PC-9 (cell line): ENCODE data around the gene IGFL4. TPM values are rescaled to one million over a fixed set of nuclear protein-coding genes. Genes with fewer than 3 reads are reported as not detected.
A peak's percentile ranks its signal among the peaks of the same experiment; 100 is the strongest.

Source experiments
- Bru-seq: library from RNA; stranded (reverse); fragments of 400-500 nt; gene quantifications from one replicate; lab custom pipeline; 2021; lab: Mats Ljungman, UMichigan
- BruChase-seq, 2 experiments: library from RNA; stranded (reverse); fragments of 400-500 nt; gene quantifications; one replicate each; lab custom pipeline; 2021; lab: Mats Ljungman, UMichigan
- BruUV-seq: library from RNA; stranded (reverse); fragments of 400-500 nt; replicated peaks from 2 replicates; lab custom pipeline; 2021; lab: Mats Ljungman, UMichigan
- CTCF ChIA-PET: fragments of 300-600 bp; sonication (Branson Sonifier 250); formaldehyde crosslinking; loops from one replicate; lab custom pipeline; 2022; ENCODE audit warnings: antibody characterized with exemption; lab: Charles Lee
- POLR2A ChIA-PET: fragments of 300-600 bp; sonication (Branson Sonifier 250); formaldehyde crosslinking; loops from one replicate; lab custom pipeline; 2022; ENCODE audit warnings: antibody characterized with exemption; ENCODE audit not compliant: unreplicated experiment; lab: Charles Lee
- DNase-seq, 2 experiments: peaks; one replicate each; pipeline versions ENCODE4 v3.0.0 to v3.0.0-alpha.2; 2015 to 2022; ENCODE audit warnings: mixed read lengths in 1 of 2
- H2AFZ ChIP-seq: fragments of 200-600 bp; sonication (generic); 2 replicates; pipeline ENCODE4 v1.8.1; 2017; ENCODE audit warnings: antibody characterized with exemption
- H3F3A ChIP-seq: fragments of 200-600 bp; sonication (generic); 2 replicates; pipeline ENCODE4 v1.8.1; 2017; ENCODE audit warnings: antibody characterized with exemption, mild to moderate bottlenecking, low read depth; ENCODE audit not compliant: insufficient read depth
- H3K27ac ChIP-seq: fragments of 200-600 bp; sonication (generic); 2 replicates; pipeline ENCODE4 v1.6.1; 2016; ENCODE audit warnings: mixed run types
- H3K27me3 ChIP-seq: fragments of 200-600 bp; sonication (generic); 2 replicates; pipeline ENCODE4 v1.6.1; 2016; ENCODE audit warnings: low read depth, mixed run types; ENCODE audit not compliant: insufficient read depth
- H3K36me3 ChIP-seq: fragments of 200-600 bp; sonication (generic); 2 replicates; pipeline ENCODE4 v1.6.1; 2016; ENCODE audit warnings: low read depth, mixed run types
- H3K4me1 ChIP-seq: fragments of 200-600 bp; sonication (generic); replicated peaks from 2 replicates; pipeline ENCODE4 v1.6.1; 2016; ENCODE audit warnings: mixed run types; ENCODE audit not compliant: insufficient read depth
- H3K4me2 ChIP-seq: fragments of 200-600 bp; sonication (generic); 2 replicates; pipeline ENCODE4 v1.6.1; 2017; ENCODE audit warnings: mixed run types
- H3K4me3 ChIP-seq: fragments of 200-600 bp; sonication (generic); 2 replicates; pipeline ENCODE4 v1.6.1; 2016; ENCODE audit warnings: mixed run types
- H3K79me2 ChIP-seq: fragments of 200-600 bp; sonication (generic); 2 replicates; pipeline ENCODE4 v1.6.1; 2017; ENCODE audit warnings: low read depth, mixed run types
- H3K9me2 ChIP-seq: fragments of 200-600 bp; sonication (generic); 2 replicates; pipeline ENCODE4 v1.8.1; 2017; ENCODE audit warnings: mild to moderate bottlenecking; ENCODE audit not compliant: insufficient read depth
- H3K9me3 ChIP-seq: fragments of 200-600 bp; sonication (generic); 2 replicates; pipeline ENCODE4 v1.8.1; 2016; ENCODE audit warnings: low read depth; ENCODE audit not compliant: insufficient read depth
- H4K20me1 ChIP-seq: fragments of 200-600 bp; sonication (generic); 2 replicates; pipeline ENCODE4 v1.8.1; 2017; ENCODE audit not compliant: insufficient read depth
- EZH2 ChIP-seq: fragments of 200-600 bp; sonication (generic); IDR thresholded peaks from 2 replicates; pipeline ENCODE4 v1.8.0; 2017; ENCODE audit warnings: antibody characterized with exemption, low read depth
- intact Hi-C: fragments of 100-400 bp; cut with micrococcal nuclease; formaldehyde crosslinking; loops from one replicate; pipeline ENCODE4 v1.10.0; 2022; ENCODE audit not compliant: unreplicated experiment
- long read RNA-seq: library from polyadenylated mRNA; stranded (forward); transcript quantifications from one replicate; pipeline ENCODE4 v2.0.0, GENCODE V29; 2022
- total RNA-seq: library from RNA; stranded (reverse); gene quantifications from 2 replicates; pipeline ENCODE4 v1.2.3, GENCODE V29; 2021
- TF ChIP-seq, protein P1 (sequence below): fragments of 200-600 bp; sonication (generic); conservative IDR thresholded peaks from 2 replicates; pipeline ENCODE4 v1.6.1; 2017; ENCODE audit warnings: mixed run types, antibody characterized with exemption, mild to moderate bottlenecking, moderate library complexity

IGFL4 gene
- total RNA-seq: not detected in 2 replicates
- percentile 4 among the genes with signal in this experiment for Bru-seq, nascent RNA
- percentile 16 among the genes with signal in this experiment for BruChase-seq, experiment 1, labeled RNA remaining after a 2-hour chase
- BruChase-seq, experiment 2, labeled RNA remaining after a 6-hour chase: percentile 8 among the genes with signal in this experiment
- long read RNA-seq: 0 reads

DNA sequence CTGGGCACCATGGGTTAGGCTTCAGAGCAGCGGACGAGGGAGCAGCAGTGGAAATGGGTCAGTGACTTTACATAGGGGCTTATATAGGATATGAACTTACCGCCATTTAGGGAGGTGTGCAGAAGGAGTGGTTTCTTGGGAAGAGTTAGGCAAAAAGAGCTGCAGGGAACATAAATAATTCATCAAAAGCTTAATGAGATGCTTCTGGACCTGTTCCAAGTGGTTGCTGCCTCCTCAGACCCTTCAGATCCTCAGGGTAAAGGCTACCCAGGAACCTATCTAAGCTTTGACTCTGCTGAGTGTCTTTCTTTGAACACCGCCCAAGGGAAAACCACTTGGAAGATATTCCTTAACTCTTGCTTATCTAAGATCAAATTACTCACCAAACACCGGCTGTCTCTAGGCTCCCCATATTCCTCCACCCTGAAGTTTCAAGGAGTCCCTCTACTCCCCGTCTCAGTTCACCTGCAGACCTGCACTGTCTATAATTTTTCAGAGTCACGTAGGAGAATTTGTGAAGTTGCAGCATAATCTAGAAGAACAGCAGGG lies at the start of gene IGFL4:
Gene IGFL4, minus strand, starts transcription at position 51 of the 549 bp plus-strand sequence. Its CDS starts 40 bp downstream, at position 11.
- POLR2A ChIA-PET: interaction anchor here (0.5 kb wide), 1 partner anchor 620 kb away, joined by 16 read pairs; the partner anchor contains the start of gene DACT3
- H3K27me3 ChIP-seq: peaks cover 33% of the 10 kb centered on the region; the same call in 1 of the 2 replicates

DNA sequence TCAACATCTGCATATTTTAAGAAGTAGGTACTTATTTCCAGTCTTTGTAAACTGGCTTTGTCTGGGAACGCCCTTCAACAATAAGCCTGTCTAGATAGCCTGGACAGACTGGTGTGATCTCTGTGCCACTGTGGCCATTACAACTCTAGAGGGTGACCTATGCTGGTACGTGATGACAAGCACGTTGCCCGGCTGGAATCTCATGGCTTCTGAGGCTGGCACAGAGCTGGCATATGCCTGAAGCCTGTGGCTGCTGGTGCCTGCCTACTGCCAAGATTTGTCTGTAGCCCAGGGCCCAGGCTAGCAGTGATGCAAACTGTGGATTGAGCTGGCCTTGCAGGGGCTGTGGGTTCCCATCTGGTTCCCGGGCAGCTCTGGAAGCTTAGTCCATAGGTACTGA lies 49.6 kb upstream of the IGFL4 start:
- no peaks in the 10 kb centered on the region for H3K27me3 ChIP-seq
- H3K27ac ChIP-seq: no peak overlapping the region
- no TSS peak for BruUV-seq
- intact Hi-C loops: no loop called here
- no peak for DNase-seq
- H3K79me2 ChIP-seq: no peaks in the 10 kb centered on the region
- H3F3A ChIP-seq: no peaks in the 10 kb centered on the region
- peaks cover 10% of the 10 kb centered on the region; the same call in 1 of the 2 replicates for H3K9me3 ChIP-seq
- H3K4me2 ChIP-seq: no peak overlapping the region
- no peaks in the 10 kb centered on the region for H4K20me1 ChIP-seq
- H3K9me2 ChIP-seq: no peaks in the 10 kb centered on the region
- no peak for TF ChIP-seq EZH2
- TF ChIP-seq, protein P1, sequence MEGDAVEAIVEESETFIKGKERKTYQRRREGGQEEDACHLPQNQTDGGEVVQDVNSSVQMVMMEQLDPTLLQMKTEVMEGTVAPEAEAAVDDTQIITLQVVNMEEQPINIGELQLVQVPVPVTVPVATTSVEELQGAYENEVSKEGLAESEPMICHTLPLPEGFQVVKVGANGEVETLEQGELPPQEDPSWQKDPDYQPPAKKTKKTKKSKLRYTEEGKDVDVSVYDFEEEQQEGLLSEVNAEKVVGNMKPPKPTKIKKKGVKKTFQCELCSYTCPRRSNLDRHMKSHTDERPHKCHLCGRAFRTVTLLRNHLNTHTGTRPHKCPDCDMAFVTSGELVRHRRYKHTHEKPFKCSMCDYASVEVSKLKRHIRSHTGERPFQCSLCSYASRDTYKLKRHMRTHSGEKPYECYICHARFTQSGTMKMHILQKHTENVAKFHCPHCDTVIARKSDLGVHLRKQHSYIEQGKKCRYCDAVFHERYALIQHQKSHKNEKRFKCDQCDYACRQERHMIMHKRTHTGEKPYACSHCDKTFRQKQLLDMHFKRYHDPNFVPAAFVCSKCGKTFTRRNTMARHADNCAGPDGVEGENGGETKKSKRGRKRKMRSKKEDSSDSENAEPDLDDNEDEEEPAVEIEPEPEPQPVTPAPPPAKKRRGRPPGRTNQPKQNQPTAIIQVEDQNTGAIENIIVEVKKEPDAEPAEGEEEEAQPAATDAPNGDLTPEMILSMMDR: no peak
- no peak overlapping the region for H2AFZ ChIP-seq
- CTCF ChIA-PET: no interaction called here
- H3K4me1 ChIP-seq: no peaks in the 10 kb centered on the region
- H3K36me3 ChIP-seq: no peaks in the 10 kb centered on the region
- H3K4me3 ChIP-seq: no peak overlapping the region
- POLR2A ChIA-PET: no interaction called here

More for the DNA sequence above, at the start of gene IGFL4:
- H3K4me3 ChIP-seq: no peak within 1 kb of the TSS
- CTCF ChIA-PET: interaction anchor here (0.6 to 1.4 kb wide), 3 partner anchors 36 to 476 kb away, joined by 3 to 6 read pairs (median 3); no protein-coding TSS in a partner anchor
- BruUV-seq: no TSS peak
- H3F3A ChIP-seq: peaks cover 11% of the 10 kb centered on the region; the same call in 1 of the 2 replicates
- peaks cover 10% of the 10 kb centered on the region; the same call in 1 of the 2 replicates for H3K36me3 ChIP-seq
- no peaks in the 10 kb centered on the region for H3K79me2 ChIP-seq
- TF ChIP-seq, protein P1: no peak
- no peak for TF ChIP-seq EZH2
- H3K4me1 ChIP-seq: peaks cover 27% of the 10 kb centered on the region
- peak within 1 kb of the TSS; percentile 52 for H3K4me2 ChIP-seq
- intact Hi-C loops: loop anchor here (2.0 kb wide), 2 partner anchors 16 to 28 kb away; no protein-coding TSS in a partner anchor
- peak; percentile 40 to 80 for DNase-seq
- no peaks in the 10 kb centered on the region for H4K20me1 ChIP-seq
- no peaks in the 10 kb centered on the region for H3K9me2 ChIP-seq
- H2AFZ ChIP-seq: no peak within 1 kb of the TSS
- no peak within 1 kb of the TSS for H3K27ac ChIP-seq
- peaks cover 23% of the 10 kb centered on the region; the same call in 1 of the 2 replicates for H3K9me3 ChIP-seq

DNA sequence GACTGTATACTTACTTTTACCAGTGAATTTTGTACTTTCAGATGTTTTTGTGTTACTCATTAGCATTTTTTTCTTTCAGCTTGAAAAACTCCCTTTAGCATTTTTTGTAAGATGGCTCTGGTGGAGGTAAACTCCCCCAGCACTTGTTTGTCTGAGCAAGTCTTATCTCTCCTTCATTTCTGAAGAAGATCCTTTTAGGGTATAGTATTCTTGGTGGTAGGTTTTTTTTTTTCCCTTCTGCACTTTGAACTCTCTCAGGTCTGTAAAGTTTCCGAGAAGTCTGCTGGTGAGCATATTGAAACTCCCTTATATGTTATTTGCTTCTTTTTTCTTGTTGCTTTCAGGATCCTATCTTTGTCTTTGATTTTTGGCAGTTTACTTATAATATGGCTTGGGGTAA lies 48.6 kb upstream of the IGFL4 start:
- intact Hi-C loops: no loop called here
- ChIA-PET CTCF (interaction anchor here (0.6 kb wide), 1 partner anchor 21 kb away, joined by 4 read pairs; no protein-coding TSS in a partner anchor), POLR2A (no interaction called here)
- H3F3A ChIP-seq: no peaks in the 10 kb centered on the region
- no TSS peak for BruUV-seq
- H3K4me2 ChIP-seq: no peak overlapping the region
- H3K4me1 ChIP-seq: no peaks in the 10 kb centered on the region
- H3K27ac ChIP-seq: no peak overlapping the region
- no peak overlapping the region for H3K4me3 ChIP-seq
- no peaks in the 10 kb centered on the region for H4K20me1 ChIP-seq
- peaks cover 11% of the 10 kb centered on the region; the same call in 1 of the 2 replicates for H3K9me3 ChIP-seq
- H2AFZ ChIP-seq: no peak overlapping the region
- no peaks in the 10 kb centered on the region for H3K9me2 ChIP-seq
- H3K36me3 ChIP-seq: no peaks in the 10 kb centered on the region
- no peaks in the 10 kb centered on the region for H3K27me3 ChIP-seq
- TF ChIP-seq, protein P1: no peak
- TF ChIP-seq EZH2: no peak
- DNase-seq: no peak
- H3K79me2 ChIP-seq: no peaks in the 10 kb centered on the region
